ENCODE results near the gene VOPP1. TPM values are rescaled to one million over a fixed set of nuclear protein-coding genes. Genes with fewer than 3 reads are reported as not detected.

The VOPP1 gene
- total and polyA plus RNA-seq, 2 of the 13 experiments (the other 11 are each of a cell fraction or from before 2014, with no cell fraction given), result 21.8 to 55.3 TPM

- Histone ChIP-seq H4K20me1 (ENCODE audit: insufficient read depth, low read length) (peaks cover 7% of the 10 kb centered on the region), H2AFZ (ENCODE audit: low read length) (no peak overlapping the region), H3K79me2 (ENCODE audit: insufficient read depth, low read length) (peaks cover 42% of the 10 kb centered on the region), H3K27me3 (ENCODE audit: control insufficient read depth in 1 of 2, insufficient read depth in 2 of 2, low read length in 2 of 2) (no peaks in the 10 kb centered on the region), H3K9ac (ENCODE audit: insufficient read depth, low read depth, low read length) (no peak overlapping the region), H3K27ac (ENCODE audit: extremely low read length, insufficient read depth, low read length) (no peak overlapping the region), H3K4me1 (ENCODE audit: insufficient read depth, low read length) (peaks cover 35% of the 10 kb centered on the region), H3K9me3 (ENCODE audit: low read length) (no peaks in the 10 kb centered on the region), H3K36me3 (replicated peaks in 1 of 2; ENCODE audit: control insufficient read depth in 1 of 2, insufficient read depth in 2 of 2, low read length in 2 of 2) (peaks cover 0 to 3% of the 10 kb centered on the region in 2 experiments; a peak in 2 of 5 replicates), H3K4me3 (replicated peaks in 1 of 3; ENCODE audit: insufficient read depth in 1 of 3, low read depth in 2 of 3, low read length in 3 of 3) (no peak overlapping the region), H3K4me2 (ENCODE audit: low read depth, low read length) (no peak overlapping the region)
- FAIRE-seq, result no peak
- no peak for ATAC-seq
- in situ Hi-C loops (cut with HindIII; ENCODE audit: extremely low pct_ligation_motif_present, low pct_unique_long_range_greater_than_20kb) (no loop called here), intact Hi-C loops (cut with micrococcal nuclease; ENCODE audit: unreplicated experiment) (no loop called here)
- TF ChIP-seq ZFP37 (CRISPR knock-in tag; IDR thresholded peaks at IDR 0.05; ENCODE audit: borderline replicate concordance) (no peak), ARID4A (CRISPR knock-in tag; IDR thresholded peaks at IDR 0.05; ENCODE audit: borderline replicate concordance) (no peak)
- no peak for DNase-seq (ENCODE audit: low spot score)
- ChIA-PET POLR2A (no interaction called here), CTCF (ENCODE audit: low intra/inter-chr PET ratio, low total read pairs) (no interaction called here)
- 100% methylated on average over 2 of the region's 3 CpGs for WGBS (ENCODE audit: low lambda C conversion rate)
- no TSS peak for BruUV-seq (replicated peaks)
These were observed 32.9 kb downstream of the VOPP1 start for GRCh38 chr7:55539380-55539779.

- Histone ChIP-seq H3K4me3 (replicated peaks in 1 of 3; ENCODE audit: insufficient read depth in 1 of 3, low read depth in 2 of 3, low read length in 3 of 3) (no peak overlapping the region), H3K4me1 (ENCODE audit: insufficient read depth, low read length) (peaks cover 43% of the 10 kb centered on the region), H3K4me2 (ENCODE audit: low read depth, low read length) (no peak overlapping the region), H3K9me3 (ENCODE audit: low read length) (no peaks in the 10 kb centered on the region), H2AFZ (ENCODE audit: low read length) (no peak overlapping the region), H3K79me2 (ENCODE audit: insufficient read depth, low read length) (peaks cover 45% of the 10 kb centered on the region), H3K27ac (ENCODE audit: extremely low read length, insufficient read depth, low read length) (no peak overlapping the region), H3K9ac (ENCODE audit: insufficient read depth, low read depth, low read length) (no peak overlapping the region), H3K36me3 (replicated peaks in 1 of 2; ENCODE audit: control insufficient read depth in 1 of 2, insufficient read depth in 2 of 2, low read length in 2 of 2) (peaks cover 0 to 3% of the 10 kb centered on the region in 2 experiments; a peak in 1 of 5 replicates), H3K27me3 (ENCODE audit: control insufficient read depth in 1 of 2, insufficient read depth in 2 of 2, low read length in 2 of 2) (no peaks in the 10 kb centered on the region), H4K20me1 (ENCODE audit: insufficient read depth, low read length) (peaks cover 7% of the 10 kb centered on the region)
- DNase-seq (ENCODE audit: low spot score) (no peak), FAIRE-seq (no peak), ATAC-seq (no peak)
- WGBS (ENCODE audit: low lambda C conversion rate), result 98% methylated on average over 3 of the region's 3 CpGs
- intact Hi-C loops (cut with micrococcal nuclease; ENCODE audit: unreplicated experiment), result no loop called here
- in situ Hi-C loops (cut with HindIII; ENCODE audit: extremely low pct_ligation_motif_present, low pct_unique_long_range_greater_than_20kb), result no loop called here
- POLR2A ChIA-PET, result no interaction called here
- no TSS peak for BruUV-seq (replicated peaks)
- CTCF ChIA-PET (ENCODE audit: low intra/inter-chr PET ratio, low total read pairs), result no interaction called here
- TF ChIP-seq ZNF343 (CRISPR knock-in tag; IDR thresholded peaks at IDR 0.05), result no peak
- TF ChIP-seq TEAD3 (CRISPR knock-in tag; optimal IDR thresholded peaks at IDR 0.05; ENCODE audit: borderline replicate concordance), result no peak
- no peak for TF ChIP-seq ZNF746 (CRISPR knock-in tag; IDR thresholded peaks at IDR 0.05)
- no peak for TF ChIP-seq SMYD3 (CRISPR knock-in tag; IDR thresholded peaks at IDR 0.05)
- no peak for TF ChIP-seq ZNF543 (CRISPR knock-in tag; IDR thresholded peaks at IDR 0.05)
- TF ChIP-seq RBFOX2 (IDR thresholded peaks at IDR 0.05; ENCODE audit: low read depth, low read length), result no peak
- TF ChIP-seq RBM39 (IDR thresholded peaks at IDR 0.05; ENCODE audit: low read depth, low read length, poor library complexity, severe bottlenecking), result no peak
- no peak for TF ChIP-seq TRIM22 (IDR thresholded peaks at IDR 0.05)
- TF ChIP-seq GATAD1 (CRISPR knock-in tag; IDR thresholded peaks at IDR 0.05), result no peak
- TF ChIP-seq PBX3 (CRISPR knock-in tag; IDR thresholded peaks at IDR 0.05; ENCODE audit: borderline replicate concordance), result no peak
- TF ChIP-seq KLF15 (CRISPR knock-in tag; IDR thresholded peaks at IDR 0.05; ENCODE audit: borderline replicate concordance), result no peak
These were observed 33.8 kb downstream of the VOPP1 start for GRCh38 chr7:55538538-55538937.

Data from HepG2 (cell line).